Right lobe of liver (tissue), 6 donors: ENCODE data around the gene ZNF441. TPM values are rescaled to one million over a fixed set of nuclear protein-coding genes. Genes with fewer than 3 reads are reported as not detected.

Experiments used
- ATAC-seq, 4 donors: fragments of 200-7000 bp; cut with Tn5 transposase; one replicate each; pipeline ENCODE4 v1.9.1; 2020; ENCODE audit warnings: mild to moderate bottlenecking in 4 of 4, moderate library complexity in 4 of 4
- DNase-seq, 3 donors: peaks; one replicate each; pipeline ENCODE4 v3.0.0-alpha.2; 2020
- H3K27ac ChIP-seq, 3 donors: fragments of 200-600 bp; one replicate each; pipeline ENCODE4 v1.8.0; 2022
- H3K27me3 ChIP-seq, 2 donors: fragments of 200-600 bp; one replicate each; pipeline ENCODE4 v1.8.0; 2022
- H3K36me3 ChIP-seq, 4 donors: fragments of 200-600 bp; sonication (generic) in 1 of 4; one replicate each; pipeline versions ENCODE4 v1.5.1 to v1.8.0; 2017 to 2022; ENCODE audit warnings: control low read depth in 1 of 4
- H3K4me1 ChIP-seq, 4 donors: fragments of 200-600 bp; sonication (generic) in 1 of 4; one replicate each; pipeline versions ENCODE4 v1.5.1 to v1.8.0; 2017 to 2022; ENCODE audit warnings: control low read depth in 1 of 4
- H3K4me3 ChIP-seq, 3 donors: fragments of 200-600 bp; one replicate each; pipeline ENCODE4 v1.8.0; 2022
- H3K9me3 ChIP-seq, 4 donors: fragments of 200-600 bp; sonication (generic) in 1 of 4; one replicate each; pipeline versions ENCODE4 v1.5.1 to v1.8.0; 2017 to 2022; ENCODE audit warnings: control low read depth in 1 of 4
- CTCF ChIP-seq, 4 donors: fragments of 200-600 bp in 3 of 4; fragments of 450-650 bp in 1 of 4; IDR thresholded peaks; one replicate each; pipeline versions ENCODE4 v1.5.1 to v1.8.0; 2016 to 2022; ENCODE audit warnings: antibody characterized with exemption in 4 of 4, mild to moderate bottlenecking in 2 of 4
- POLR2A ChIP-seq: fragments of 450-650 bp; IDR thresholded peaks from one replicate; pipeline ENCODE4 v1.6.1; 2017; ENCODE audit warnings: antibody characterized with exemption, mild to moderate bottlenecking
- whole genome bisulfite sequencing: methylation state at CpG from one replicate; pipeline ENCODE4 v1.1.6; 2018; ENCODE audit warnings: low coverage, low lambda C conversion rate; ENCODE audit not compliant: insufficient coverage; ENCODE audit errors: missing lambda C conversion rate; 5-methylcytosine and 5-hydroxymethylcytosine counted together
- intact Hi-C, 2 donors: fragments of 100-400 bp; cut with DNase I; formaldehyde crosslinking; loops; one replicate each; pipeline versions ENCODE4 v1.11.2 to v1.14.1; 2022
- total RNA-seq, 6 experiments: library from RNA; depleted of rRNA in 2 of 6; stranded (reverse); fragments of >200 nt in 2 of 6; fragmentation: NEBNext Ultra II Directional in 3 of 6; extraction: Animal tissue kit (Norgen Biotek cat#: 25700) in 3 of 6; gene quantifications; one replicate each; pipeline versions ENCODE4 v1.1.0 to v1.2.4, GENCODE V29; 2016 to 2023
- donor health status: DM: no; HTN: yes; CAD: no.
- donor health status: DM: no; HTN: no; CAD: no.
- donor health status: DM: no; HTN: no; CAD: no.
- donor health status: DM: no; HTN: yes; CAD: no.
- donor health status: DM: no; HTN: yes; CAD: no.

The ZNF441 gene
- total RNA-seq, 6 experiments from 2014 or later = 2.6 to 4.4 (median 3.2) TPM

- TF ChIP-seq POLR2A (no peak), CTCF (IDR thresholded peaks at IDR 0.05) (no peak)
- Histone ChIP-seq H3K9me3 (peaks cover 0 to 13% (median 0%) of the 10 kb centered on the region in 4 donors), H3K27me3 (no peaks in the 10 kb centered on the region), H3K36me3 (no peaks in the 10 kb centered on the region), H3K4me3 (no peak overlapping the region), H3K4me1 (no peaks in the 10 kb centered on the region), H3K27ac (no peak overlapping the region)
- no peak for ATAC-seq
- DNase-seq = no peak
- intact Hi-C loops = no loop called here
Measured at GRCh38 chr19:11745869-11746268, 20.9 kb upstream of the ZNF441 start.

- Histone ChIP-seq H3K27me3 (no peaks in the 10 kb centered on the region), H3K4me1 (no peaks in the 10 kb centered on the region), H3K4me3 (no peak overlapping the region), H3K27ac (no peak overlapping the region), H3K9me3 (peaks cover 0 to 18% (median 2%) of the 10 kb centered on the region in 4 donors), H3K36me3 (no peaks in the 10 kb centered on the region)
- no peak for ATAC-seq
- 33% methylated on average over 1 of the region's 1 CpG for WGBS
- intact Hi-C loops = no loop called here
- TF ChIP-seq POLR2A = no peak
- TF ChIP-seq CTCF (IDR thresholded peaks at IDR 0.05) = no peak
- DNase-seq = no peak
Measured at GRCh38 chr19:11747277-11747676, 19.5 kb upstream of the ZNF441 start.

GRCh38 chr19:11749751-11750150, 17.0 kb upstream of the ZNF441 start:
- TF ChIP-seq CTCF (IDR thresholded peaks at IDR 0.05) = no peak
- no peak for TF ChIP-seq POLR2A
- H3K4me3 ChIP-seq = no peak overlapping the region
- ATAC-seq (no peak), DNase-seq (no peak)
- H3K4me1 ChIP-seq = no peaks in the 10 kb centered on the region
- H3K27ac ChIP-seq = no peak overlapping the region
- WGBS = 42% methylated on average over 2 of the region's 2 CpGs
- no peaks in the 10 kb centered on the region for H3K36me3 ChIP-seq
- peaks cover 0 to 18% (median 4%) of the 10 kb centered on the region in 4 donors for H3K9me3 ChIP-seq
- H3K27me3 ChIP-seq = no peaks in the 10 kb centered on the region
- intact Hi-C loops = no loop called here

GRCh38 chr19:11752244-11752736, 14.5 kb upstream of the ZNF441 start:
- Histone ChIP-seq H3K4me1 (no peaks in the 10 kb centered on the region), H3K27me3 (no peaks in the 10 kb centered on the region), H3K9me3 (peaks cover 0 to 26% (median 4%) of the 10 kb centered on the region in 4 donors), H3K4me3 (no peak overlapping the region), H3K27ac (no peak overlapping the region), H3K36me3 (no peaks in the 10 kb centered on the region)
- DNase-seq (no peak), ATAC-seq (no peak)
- intact Hi-C loops = no loop called here
- 34% methylated on average over 2 of the region's 2 CpGs for WGBS
- TF ChIP-seq CTCF (IDR thresholded peaks at IDR 0.05) (no peak), POLR2A (no peak)

- Histone ChIP-seq H3K36me3 (no peaks in the 10 kb centered on the region), H3K4me1 (no peaks in the 10 kb centered on the region), H3K27me3 (no peaks in the 10 kb centered on the region), H3K27ac (no peak overlapping the region), H3K9me3 (peaks cover 0 to 18% (median 4%) of the 10 kb centered on the region in 4 donors), H3K4me3 (no peak overlapping the region)
- no peak for TF ChIP-seq CTCF (IDR thresholded peaks at IDR 0.05)
- TF ChIP-seq POLR2A = no peak
- ATAC-seq (no peak), DNase-seq (no peak)
- 65% methylated on average over 4 of the region's 4 CpGs for WGBS
- intact Hi-C loops = no loop called here
Measured at GRCh38 chr19:11754663-11755062, 12.1 kb upstream of the ZNF441 start.
